GM12872 (cell line): Measurements from ENCODE around the gene LCP1.

ENCODE experiments used
- TF ChIP-seq, protein P1 (sequence below): IDR thresholded peaks from 3 replicates; pipeline ENCODE4 v1.5.1; 2011; ENCODE audit warnings: low read depth, mild to moderate bottlenecking, low read length, moderate library complexity; ENCODE audit not compliant: insufficient read depth

Gene LCP1

DNA sequence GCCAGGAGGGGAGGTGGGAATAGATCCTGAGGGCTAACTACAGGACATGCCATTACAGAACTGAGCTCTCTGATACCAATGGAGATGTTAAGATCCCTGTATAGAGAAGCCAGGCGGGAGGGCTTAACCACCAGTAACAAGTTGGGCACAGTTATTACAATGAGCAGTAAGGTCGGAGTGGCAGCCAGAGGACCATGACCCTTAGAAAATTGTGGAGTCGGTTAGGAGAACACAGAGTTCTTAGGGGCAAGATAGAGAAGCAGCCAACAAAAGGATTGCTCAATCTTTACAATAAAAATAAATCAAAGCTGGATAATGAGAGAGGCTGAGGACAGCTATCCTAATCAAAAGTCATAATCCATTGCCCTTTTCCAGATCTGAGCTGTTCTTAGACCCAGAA is 87.5 kb downstream of the LCP1 start:
- TF ChIP-seq, protein P1, sequence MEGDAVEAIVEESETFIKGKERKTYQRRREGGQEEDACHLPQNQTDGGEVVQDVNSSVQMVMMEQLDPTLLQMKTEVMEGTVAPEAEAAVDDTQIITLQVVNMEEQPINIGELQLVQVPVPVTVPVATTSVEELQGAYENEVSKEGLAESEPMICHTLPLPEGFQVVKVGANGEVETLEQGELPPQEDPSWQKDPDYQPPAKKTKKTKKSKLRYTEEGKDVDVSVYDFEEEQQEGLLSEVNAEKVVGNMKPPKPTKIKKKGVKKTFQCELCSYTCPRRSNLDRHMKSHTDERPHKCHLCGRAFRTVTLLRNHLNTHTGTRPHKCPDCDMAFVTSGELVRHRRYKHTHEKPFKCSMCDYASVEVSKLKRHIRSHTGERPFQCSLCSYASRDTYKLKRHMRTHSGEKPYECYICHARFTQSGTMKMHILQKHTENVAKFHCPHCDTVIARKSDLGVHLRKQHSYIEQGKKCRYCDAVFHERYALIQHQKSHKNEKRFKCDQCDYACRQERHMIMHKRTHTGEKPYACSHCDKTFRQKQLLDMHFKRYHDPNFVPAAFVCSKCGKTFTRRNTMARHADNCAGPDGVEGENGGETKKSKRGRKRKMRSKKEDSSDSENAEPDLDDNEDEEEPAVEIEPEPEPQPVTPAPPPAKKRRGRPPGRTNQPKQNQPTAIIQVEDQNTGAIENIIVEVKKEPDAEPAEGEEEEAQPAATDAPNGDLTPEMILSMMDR: no peak

DNA sequence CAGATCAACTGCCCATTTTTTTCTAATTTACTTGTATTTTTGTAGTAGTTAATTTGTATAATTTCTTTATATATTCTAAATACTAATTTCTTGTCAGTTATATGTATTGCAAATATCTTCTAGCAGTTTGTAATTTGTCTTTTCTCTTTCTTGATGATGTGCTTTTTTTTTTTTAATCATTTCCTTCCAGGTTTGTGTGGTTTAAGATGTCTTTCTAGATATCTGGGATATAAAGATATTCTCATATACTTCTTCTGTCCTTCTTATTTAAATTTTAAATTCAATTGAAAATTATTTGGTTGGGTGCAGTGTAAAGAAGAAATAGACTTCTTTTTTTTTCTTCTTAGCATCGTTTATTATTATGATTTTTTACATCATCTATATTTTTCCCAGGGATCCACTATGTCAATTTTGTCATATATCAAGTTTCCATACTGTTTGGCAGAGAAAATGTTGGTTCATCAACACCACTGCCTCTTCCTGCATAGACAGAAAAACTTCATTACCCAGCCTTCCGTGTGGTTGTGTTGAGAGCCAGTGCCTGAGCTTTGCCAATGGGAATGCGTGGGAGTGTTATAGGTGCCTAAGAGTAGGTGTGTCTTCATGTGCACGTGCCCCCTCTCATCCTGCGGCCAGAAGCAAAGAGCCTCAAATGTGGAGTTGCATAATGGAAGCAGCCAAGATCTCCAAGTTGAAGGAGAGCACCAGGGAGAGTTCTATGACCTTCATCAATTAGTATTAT is 93.0 kb downstream of the LCP1 start:
- TF ChIP-seq, protein P1: no peak

DNA sequence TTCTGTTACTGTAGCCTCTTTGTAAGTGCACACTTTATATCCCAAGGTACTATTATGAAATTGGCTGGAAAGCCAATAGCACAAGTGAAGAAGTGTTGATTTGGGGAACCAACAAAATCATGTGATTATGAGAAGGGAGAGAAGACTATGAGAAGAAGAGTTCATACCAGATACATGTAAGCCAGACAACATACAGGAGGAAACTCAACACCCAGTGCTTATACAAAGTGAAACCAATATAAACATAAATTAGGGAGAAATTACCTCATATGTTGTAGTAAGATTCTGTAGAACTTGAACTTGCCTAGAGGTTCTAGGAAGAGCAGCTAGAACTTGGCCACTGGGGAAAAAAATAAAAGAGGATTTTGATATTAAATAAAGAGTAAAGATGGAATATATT is 94.5 kb downstream of the LCP1 start:
- TF ChIP-seq, protein P1: no peak

DNA sequence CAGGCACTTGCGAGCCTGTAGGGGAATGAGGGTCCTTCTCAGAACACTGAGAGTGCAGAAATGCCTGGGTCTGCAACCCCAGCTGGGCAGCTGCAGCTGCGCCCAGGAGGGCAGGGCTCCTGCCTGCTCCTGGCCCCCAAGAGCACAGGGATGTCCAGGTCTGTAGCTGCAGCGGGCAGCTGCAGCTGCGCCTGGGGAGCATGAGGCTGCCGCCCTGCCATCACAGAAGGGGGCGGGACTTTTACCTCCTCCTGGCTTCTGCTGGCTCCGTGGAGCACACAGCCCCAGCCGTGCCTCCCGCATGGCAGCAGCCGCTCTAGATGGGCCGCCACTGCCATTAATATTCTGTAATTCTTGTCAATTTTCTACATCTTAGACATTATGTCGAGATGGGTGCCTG is 95.0 kb downstream of the LCP1 start:
- TF ChIP-seq, protein P1: no peak

DNA sequence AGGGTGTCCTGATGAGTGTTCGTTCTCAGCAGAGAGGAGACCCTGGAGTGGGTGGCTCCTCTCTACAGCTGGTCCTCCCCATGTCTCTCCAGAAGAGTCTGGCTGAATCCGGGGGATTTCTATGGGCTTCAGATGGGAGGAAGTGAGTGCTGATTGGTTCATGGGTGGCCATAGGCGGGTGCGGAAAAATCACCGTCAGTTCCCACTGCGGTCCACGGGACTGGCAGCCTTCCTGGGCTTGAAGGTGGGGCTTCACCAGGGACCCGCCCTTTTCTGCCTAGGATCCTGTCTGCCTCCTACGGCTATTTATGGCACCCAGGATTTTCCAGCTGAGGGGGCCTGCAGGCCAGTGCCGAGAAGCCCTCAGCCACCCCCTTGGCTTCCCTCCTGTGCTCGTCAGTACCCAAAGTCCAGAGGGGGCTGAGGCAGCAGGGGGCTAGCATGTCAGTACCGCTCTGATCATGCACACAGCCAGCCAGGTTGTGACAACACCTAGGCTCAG is 95.5 kb downstream of the LCP1 start:
- TF ChIP-seq, protein P1: no peak

DNA sequence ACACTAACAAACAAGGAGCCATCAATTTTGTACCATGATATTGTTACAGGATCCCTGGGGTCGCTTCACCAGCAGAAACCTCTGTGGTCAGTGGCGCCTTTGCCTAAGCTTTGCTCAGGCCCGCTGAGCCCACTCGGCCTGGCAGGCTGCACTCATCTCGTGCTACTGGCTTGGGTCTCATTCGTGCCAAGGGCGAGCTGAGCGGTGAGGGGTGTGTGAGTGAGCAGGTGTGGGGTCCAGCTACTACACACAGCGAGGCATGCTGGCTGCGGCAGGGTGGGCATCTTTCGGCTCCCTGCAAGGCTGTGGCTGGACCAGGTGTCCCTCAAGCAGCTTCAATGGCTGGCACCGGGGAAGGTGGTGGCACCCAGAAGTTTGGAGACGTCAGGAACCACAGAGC is 96.2 kb downstream of the LCP1 start:
- TF ChIP-seq, protein P1: no peak

DNA sequence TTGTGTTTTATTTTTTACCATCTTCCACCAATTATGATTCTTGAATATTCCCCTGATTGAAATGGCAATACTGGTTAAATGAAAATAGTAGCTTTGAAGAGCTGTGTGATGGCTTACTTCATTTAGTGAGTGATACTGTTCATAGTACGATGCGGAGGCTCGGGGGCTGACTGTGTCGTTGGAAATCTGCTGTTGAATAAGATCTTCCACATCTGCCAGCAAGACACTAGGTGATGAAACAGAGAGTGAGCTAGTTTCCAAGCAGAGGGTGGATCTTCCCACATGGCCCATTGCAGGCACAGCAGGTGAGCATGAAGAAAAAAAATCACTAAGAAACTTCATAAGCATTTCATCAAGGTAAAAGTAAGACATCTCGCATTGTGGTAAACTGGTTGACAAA is 99.7 kb downstream of the LCP1 start:
- TF ChIP-seq, protein P1: no peak
